ENCODE results near the gene FKBP8. TPM values are rescaled to one million over a fixed set of nuclear protein-coding genes. Genes with fewer than 3 reads are reported as not detected.

FKBP8 gene
- total RNA-seq, 1 experiment from 2014 or later = 261 TPM

GRCh38 chr19:18591735-18592385, 48.5 kb upstream of the FKBP8 start:
- Histone ChIP-seq H3K27ac (ENCODE audit: low read depth, low read length) (peak overlapping the region; percentile 17; the same call in 1 of the 2 replicates), H3K79me2 (ENCODE audit: insufficient read depth, low read length) (peaks cover 13% of the 10 kb centered on the region; the same call in 1 of the 2 replicates), H2AFZ (ENCODE audit: low read depth, low read length, poor library complexity, severe bottlenecking) (no peak overlapping the region), H3K4me2 (ENCODE audit: low read length) (no peak overlapping the region), H3K9ac (ENCODE audit: low read length) (no peak overlapping the region), H3K9me2 (ENCODE audit: insufficient read depth) (no peaks in the 10 kb centered on the region), H3K4me3 (replicated peaks in 1 of 2; ENCODE audit: low read depth in 1 of 2, low read length in 2 of 2) (no peak overlapping the region), H3K36me3 (ENCODE audit: control insufficient read depth in 1 of 2, insufficient read depth in 2 of 2, low read length in 2 of 2) (0 out of 4 replicates have a peak, but pooled peaks cover 0 to 4% of the 10 kb centered on the region in 2 experiments), H3K4me1 (ENCODE audit: control insufficient read depth in 1 of 2, insufficient read depth in 2 of 2, low read length in 2 of 2) (peaks cover 22 to 50% of the 10 kb centered on the region in 2 experiments), H3K27me3 (ENCODE audit: insufficient read depth, low read length) (no peaks in the 10 kb centered on the region), H3K9me3 (ENCODE audit: control insufficient read depth in 1 of 2, insufficient read depth in 1 of 2, low read depth in 1 of 2, low read length in 2 of 2) (no peaks in the 10 kb centered on the region), H4K20me1 (ENCODE audit: insufficient read depth) (no peaks in the 10 kb centered on the region)
- DNase-seq (ENCODE audit: low read depth, low spot score) (no peak), ATAC-seq (no peak)
- POLR2A ChIA-PET = no interaction called here
- CTCF ChIA-PET = interaction anchor here (2.2 to 7.5 kb wide), 2 partner anchors 104 to 255 kb away, joined by 4 to 39 read pairs; no protein-coding TSS in a partner anchor
- no TSS peak for BruUV-seq (replicated peaks)
- intact Hi-C loops (cut with micrococcal nuclease) = loop anchor here (2.0 to 5.0 kb wide), 3 partner anchors 45 to 255 kb away; partner anchors contain the start of gene KLHL26
- TF ChIP-seq ELF1 (IDR thresholded peaks at IDR 0.05; ENCODE audit: borderline replicate concordance, low read depth) (no peak), ZNF274 (IDR thresholded peaks at IDR 0.05; ENCODE audit: low read depth, low read length) (no peak), POLR2AphosphoS5 (IDR thresholded peaks at IDR 0.05; ENCODE audit: low read depth, low read length) (no peak), CTCF (IDR thresholded peaks at IDR 0.05 in 2 of 3, conservative IDR thresholded peaks at IDR 0.05 in 1 of 3; ENCODE audit: borderline replicate concordance in 1 of 3, insufficient read depth in 1 of 3, low read depth in 2 of 3, low read length in 2 of 3) (no peak), EZH2phosphoT487 (IDR thresholded peaks at IDR 0.05; ENCODE audit: borderline replicate concordance) (no peak), YY1 (IDR thresholded peaks at IDR 0.05; ENCODE audit: extremely low read depth, insufficient replicate concordance, low read depth, low read length) (no peak), FOSL1 (IDR thresholded peaks at IDR 0.05; ENCODE audit: low read depth) (no peak), ZFX (IDR thresholded peaks at IDR 0.05) (no peak), SRF (IDR thresholded peaks at IDR 0.05; ENCODE audit: low read depth) (no peak), EZH2 (IDR thresholded peaks at IDR 0.05) (no peak), RAD21 (IDR thresholded peaks at IDR 0.05; ENCODE audit: low read depth) (no peak), SP1 (IDR thresholded peaks at IDR 0.05; ENCODE audit: low read depth) (no peak)
- RAD21 ChIA-PET (ENCODE audit: low non-redundant PET in 1 of 2, low total read pairs in 2 of 2, uncharacterized antibody in 2 of 2, unreplicated experiment in 2 of 2) = no interaction called here
